NCI-H1436 treated with DMSO at 0.1 percent for 48 hours (cell line): ENCODE results near the gene DNAH11.
A peak's percentile ranks its signal among the peaks of the same experiment; 100 is the strongest.
"Not testable (repeated sequence)": the region's sequence is repeated elsewhere in the genome, so short reads cannot be mapped to it uniquely, and the experiment has no call there.

Source experiments
- DNase-seq: peaks from one replicate; lab custom pipeline; 2025; lab: John Stamatoyannopoulos, UW

The DNAH11 gene

GRCh38 chr7:21933293-21933692 lies 390.5 kb downstream of the DNAH11 start:
- DNase-seq: not testable (repeated sequence)

- DNase-seq: no peak
These were observed 392.0 kb downstream of the DNAH11 start for GRCh38 chr7:21934808-21935207.

DNA sequence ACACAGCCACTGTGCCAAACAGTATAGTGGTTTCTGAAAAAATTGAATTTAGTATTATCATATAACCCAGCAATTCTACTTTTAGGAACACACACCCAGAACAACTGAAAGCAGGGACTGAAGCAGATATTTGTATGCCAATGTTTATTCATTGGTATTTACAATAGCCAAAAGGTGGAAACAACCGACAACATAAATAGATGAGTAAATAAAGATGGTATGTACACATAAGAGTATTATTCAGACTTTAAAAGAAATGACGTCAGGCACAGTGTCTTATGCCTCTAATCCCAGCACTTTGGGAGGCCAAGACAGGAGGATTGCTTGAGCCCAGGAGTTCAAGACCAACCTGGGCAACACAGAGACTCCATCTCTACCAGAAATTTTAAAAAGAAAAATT lies 395.6 kb downstream of the DNAH11 start:
- DNase-seq: no peak

DNA sequence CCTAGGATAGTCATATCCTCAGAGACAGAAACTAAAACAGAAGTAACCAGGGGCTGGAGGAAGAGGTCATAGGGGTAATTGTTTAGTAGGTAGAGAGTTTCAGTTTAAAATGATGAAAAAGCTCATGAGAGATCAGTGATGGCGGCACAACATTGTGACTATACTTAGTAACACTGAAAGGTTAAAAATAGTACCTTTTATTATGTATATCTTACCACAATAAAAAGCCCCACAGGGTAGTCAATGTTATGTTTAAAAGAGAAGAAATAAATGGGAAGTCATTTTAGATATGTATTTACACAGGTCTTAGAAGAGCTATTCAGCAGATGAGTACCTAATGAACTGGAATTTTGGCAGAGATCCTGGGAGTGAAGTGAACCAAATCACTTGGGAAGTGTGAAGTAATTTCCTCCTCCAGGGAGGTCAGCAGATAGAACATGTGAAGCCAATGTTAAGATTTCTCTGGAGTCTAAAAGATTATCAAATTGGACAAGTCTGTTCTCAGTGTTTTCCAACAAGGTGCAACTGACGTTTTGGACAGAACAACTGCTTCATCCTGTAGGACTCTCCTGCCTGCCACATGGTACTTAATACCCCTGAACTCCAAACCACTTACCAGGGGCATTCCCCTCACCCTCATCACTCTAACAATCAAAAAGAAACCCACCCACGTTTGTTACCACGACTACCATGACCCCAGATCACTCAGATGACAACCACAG lies 396.5 kb downstream of the DNAH11 start:
- DNase-seq: no peak

- DNase-seq: no peak
These were observed 397.1 kb downstream of the DNAH11 start for GRCh38 chr7:21939858-21940372.

- DNase-seq: no peak
These were observed 398.8 kb downstream of the DNAH11 start for GRCh38 chr7:21941611-21942141.

- no peak for DNase-seq
These were observed 400.1 kb downstream of the DNAH11 start for GRCh38 chr7:21942955-21943354.

DNA sequence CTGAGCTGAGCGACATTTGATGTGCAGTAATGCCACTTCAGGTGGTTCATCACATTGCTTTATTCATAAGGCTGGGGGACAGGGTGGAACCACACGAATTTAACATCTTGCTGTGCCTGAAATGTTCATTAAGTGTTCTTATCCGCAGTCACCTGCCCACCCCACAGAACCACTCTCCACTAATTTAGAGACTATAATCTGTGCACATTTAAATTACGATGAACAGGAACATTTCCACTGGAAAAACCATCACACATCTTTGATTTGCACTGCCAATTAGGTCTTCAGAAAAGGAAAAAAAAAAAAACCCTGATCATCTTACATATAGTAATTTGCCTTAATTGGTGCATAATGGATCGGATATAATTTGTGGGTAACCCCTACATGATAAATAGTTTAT lies 400.6 kb downstream of the DNAH11 start:
- DNase-seq: no peak

GRCh38 chr7:21944616-21945453 lies 402.0 kb downstream of the DNAH11 start:
- DNase-seq: no peak

GRCh38 chr7:21945454-21946221 lies 402.8 kb downstream of the DNAH11 start, which contains the start of gene CDCA7L:
TSS of gene CDCA7L (minus strand) at chr7:21945899. CDS start at chr7:21945804, 95 bp downstream.
- peak; percentile 25 for DNase-seq

DNA sequence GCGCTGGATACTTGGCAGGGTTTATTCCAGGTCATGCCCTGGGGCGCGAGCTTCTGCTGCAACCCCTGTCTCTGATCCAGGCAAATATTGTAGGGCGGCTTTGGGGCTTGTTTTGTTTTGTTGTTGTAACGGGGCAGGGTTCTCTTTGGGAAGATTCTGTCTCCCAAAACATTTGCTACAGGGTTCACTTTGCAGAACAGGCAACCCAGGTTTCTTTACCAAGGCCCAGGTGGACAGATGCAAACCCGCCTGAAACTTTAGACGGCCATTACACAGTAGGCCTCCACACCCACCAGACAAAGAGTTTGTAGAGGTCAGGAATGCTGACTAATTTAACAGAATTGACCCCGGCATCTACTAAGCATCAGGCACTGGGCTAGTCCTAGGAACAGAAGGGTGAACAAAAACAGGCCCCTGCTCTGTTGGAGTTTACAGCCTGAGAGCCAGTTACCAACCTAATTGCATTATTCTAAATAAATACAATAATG lies 403.4 kb downstream of the DNAH11 start:
- no peak for DNase-seq

GRCh38 chr7:21947056-21947455 lies 404.2 kb downstream of the DNAH11 start:
- DNase-seq: no peak

DNA sequence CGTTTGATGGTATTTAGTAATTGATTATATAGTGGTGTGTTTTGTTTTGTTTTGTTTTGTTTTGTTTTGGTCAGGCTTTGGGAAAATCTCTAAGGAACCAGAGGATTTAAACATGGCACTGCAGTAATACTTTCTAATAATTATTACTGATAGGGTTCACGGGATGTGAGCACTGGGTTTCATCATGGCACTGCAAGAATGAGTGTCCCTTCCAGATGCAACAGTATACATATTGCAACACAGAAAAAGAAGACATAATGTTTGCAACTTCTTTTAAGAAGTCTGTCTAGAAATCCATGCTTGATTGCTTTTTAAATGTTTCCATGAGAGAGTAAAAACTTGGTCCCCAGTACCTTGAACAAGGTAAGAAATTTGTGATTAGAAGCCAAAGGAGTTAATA lies 405.1 kb downstream of the DNAH11 start:
- DNase-seq: no peak

GRCh38 chr7:21948364-21948763 lies 405.5 kb downstream of the DNAH11 start:
- DNase-seq: no peak

GRCh38 chr7:21948887-21949540 lies 406.2 kb downstream of the DNAH11 start:
- no peak for DNase-seq
